NCI-H2107 (cell line): ENCODE results near the gene LRIT2.

Source experiments
- DNase-seq: peaks from one replicate; lab custom pipeline; 2025; lab: John Stamatoyannopoulos, UW

The LRIT2 gene

DNA sequence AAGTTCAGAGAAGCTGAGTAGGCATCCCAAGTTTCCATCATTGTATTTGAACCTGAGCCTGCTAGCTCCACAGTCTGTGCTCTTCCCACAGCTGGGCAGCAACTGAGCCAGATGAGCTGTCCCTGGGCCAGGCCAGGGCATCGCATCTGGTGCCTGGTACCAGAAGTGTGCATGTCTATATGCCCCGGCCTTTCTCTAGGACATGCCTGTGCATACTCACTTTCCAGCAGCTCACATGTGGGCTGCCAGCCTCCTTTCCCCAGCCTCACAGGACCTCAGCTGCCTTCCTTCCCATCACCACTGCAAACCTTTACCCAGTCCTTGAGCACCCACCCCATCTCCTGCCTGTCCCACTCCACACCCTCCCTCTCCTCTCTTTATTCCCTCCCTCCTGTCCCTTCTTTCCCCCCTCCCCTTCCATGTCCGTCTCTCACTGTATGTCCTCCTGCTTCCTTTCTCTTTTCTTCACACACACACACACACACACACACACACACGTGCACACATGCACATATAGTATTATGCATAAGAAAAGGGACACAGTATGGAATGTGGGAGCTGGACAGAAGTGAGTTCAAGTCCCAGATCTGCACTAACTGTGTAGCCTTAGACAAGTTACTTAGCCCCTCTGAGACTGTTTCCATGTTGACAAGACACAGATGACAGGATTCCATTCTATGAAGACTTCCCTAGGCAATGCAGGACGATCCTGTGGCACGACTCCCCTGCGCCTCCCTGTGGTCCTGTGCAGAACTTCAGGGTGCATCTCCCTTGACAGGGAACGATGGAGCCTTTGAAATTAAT is 20.1 kb downstream of the LRIT2 start:
- DNase-seq: no peak

DNA sequence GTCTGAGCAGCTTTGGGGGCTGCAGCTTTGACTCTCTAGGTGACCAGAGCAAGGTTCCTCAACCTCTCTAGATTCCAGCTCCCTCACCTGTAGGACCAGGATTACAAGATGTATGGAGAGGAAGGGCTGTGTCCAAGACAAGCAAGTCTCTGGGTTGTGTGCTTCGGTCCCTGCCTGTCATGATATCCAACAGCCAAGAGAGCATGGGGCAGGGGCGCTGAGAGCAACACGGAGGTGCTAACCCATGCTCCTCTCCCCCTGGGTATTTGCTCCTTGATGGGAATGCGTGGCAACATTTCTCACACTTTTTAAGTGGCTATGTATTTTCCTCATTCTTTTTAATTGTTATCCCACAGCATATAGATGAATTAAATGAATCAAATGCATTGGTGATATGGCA is 20.7 kb downstream of the LRIT2 start:
- no peak for DNase-seq

DNA sequence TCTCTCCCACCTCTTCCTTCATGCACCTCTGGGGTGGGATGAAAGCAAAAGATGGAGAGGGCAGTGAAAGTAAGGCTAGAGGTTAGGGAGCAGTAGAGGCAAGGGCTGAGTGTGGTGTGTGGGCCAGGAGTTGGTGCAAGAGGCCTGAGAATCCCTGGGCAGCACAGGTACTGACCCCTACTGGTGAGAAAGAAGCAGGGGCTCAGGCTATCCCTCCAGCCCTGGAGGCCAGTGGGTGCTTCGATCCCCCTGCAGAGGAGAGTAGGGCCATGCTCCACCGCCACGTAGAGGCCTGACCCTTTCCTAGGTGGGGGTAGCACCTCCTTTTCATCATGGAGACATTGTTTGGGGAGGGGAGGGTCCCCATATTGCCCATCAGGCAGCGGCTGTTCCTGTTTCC is 21.2 kb downstream of the LRIT2 start:
- no peak for DNase-seq

DNA sequence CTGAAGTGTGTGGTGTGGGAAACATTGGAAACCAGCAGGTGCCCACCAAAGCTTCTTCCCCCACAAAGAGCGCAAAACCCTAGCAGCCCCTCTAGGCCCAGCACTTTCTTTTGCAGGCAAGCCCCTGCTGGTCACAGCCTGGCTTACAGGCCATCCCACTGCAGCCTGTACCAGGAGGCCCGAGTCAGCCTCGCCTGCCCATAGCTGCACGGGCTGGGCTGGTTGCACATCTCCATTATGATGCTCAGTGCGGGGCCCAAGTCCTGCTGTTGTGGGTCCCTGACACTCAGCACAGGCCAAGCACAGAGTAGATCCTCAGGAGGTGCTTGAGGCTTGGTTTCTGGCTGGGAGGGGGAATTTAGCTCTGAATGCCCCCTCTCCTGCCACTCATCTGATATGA is 23.0 kb downstream of the LRIT2 start:
- no peak for DNase-seq

DNA sequence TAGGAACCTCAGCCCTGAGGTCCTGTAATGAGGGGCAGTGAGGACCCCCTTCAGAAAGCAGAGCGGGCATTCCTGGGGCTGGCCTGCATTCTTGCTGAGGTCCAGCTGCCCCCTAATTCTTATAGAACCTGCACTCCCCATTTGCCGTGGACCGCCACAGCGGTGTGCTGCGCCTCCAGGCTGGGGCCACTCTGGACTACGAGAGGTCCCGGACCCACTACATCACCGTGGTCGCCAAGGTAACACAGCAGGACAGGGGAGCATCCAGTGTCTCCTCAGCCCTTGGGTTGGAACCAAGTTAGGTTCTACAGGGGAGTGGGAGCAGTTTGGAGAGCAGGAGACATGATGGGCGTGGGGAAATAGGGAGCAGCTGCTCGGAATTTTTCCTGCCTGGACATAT is 23.7 kb downstream of the LRIT2 start:
- no peak for DNase-seq

DNA sequence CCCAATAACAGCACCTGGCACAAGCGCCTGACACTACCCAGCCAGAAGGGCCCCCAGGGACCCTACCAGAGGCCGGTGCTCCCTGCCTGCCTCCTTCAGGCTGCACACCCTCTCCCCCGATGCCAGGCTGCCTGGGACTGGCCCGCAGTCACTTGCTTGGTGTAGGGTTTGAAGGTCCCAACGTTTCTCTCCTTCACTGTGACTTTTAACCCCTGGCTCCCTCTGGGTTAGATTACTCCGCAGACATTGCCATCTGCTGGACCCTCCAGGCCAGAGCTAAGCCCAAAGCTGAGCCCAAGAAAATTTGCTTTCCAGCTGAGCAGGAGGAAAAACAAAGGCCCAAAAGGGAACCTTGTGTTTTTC is 24.1 kb downstream of the LRIT2 start:
- DNase-seq: no peak

DNA sequence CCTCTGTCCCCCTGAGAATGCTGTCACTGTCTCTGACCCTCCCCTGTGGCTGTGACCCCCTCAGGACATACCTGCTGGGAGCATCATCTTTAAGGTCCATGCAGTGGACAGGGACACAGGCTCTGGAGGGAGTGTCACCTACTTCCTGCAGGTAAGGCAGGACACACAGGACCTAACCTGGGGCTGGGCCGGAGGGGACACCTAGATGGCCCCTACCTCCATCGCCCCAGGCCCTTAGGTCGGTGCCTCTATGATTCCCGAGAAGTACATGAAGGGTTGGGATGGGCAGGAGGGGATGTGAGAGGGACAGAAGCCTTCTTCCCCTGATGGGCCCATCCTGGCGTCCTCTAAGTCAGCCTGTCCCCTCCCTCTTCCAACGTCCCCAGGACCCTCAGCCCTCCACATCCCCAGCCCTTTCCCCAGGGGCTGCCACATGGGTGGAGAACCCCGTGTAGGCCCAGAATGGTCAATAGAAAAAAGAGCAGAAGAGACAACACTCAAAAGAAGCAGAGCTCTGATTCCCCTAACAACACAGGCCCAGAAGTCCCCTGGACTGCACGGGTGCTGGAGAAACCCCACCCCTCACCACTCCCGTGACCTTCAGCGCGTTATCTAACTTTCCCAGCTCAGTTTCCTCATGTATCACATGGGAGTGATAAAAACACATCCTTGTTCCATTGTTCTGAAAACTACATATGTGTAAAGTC is 24.7 kb downstream of the LRIT2 start:
- DNase-seq: no peak

DNA sequence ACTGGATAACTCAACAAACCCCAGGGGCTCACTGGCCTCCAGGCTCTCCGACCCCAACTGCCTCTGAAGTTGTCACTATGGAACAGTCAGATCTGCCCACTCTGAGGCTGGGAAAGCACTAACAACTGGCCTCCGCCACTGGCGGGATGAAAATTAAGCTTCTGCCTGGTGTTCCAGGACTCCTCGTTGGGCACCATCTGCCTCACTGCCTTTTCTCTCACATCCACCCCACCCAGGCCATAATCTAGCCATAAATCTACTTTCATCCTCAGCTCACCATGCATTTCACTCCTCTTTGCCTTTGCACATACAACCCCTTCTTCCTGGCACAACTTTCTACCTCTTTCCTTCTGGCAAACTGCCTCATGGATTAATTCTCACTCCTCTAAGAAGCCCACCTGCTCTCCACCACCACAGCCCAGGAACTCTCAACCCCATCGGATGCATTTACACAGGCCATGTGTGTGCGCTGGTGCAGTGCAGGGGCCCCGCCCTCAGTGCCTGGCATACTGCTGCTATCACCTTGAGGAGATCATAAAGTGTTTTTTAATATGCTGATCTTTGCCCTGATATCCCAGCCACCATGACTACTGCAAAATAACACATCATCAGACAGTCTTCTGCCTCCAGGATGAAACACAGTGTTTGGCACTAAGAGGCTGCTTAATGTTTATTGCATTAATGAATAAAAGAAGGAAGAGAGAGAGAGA is 27.0 kb downstream of the LRIT2 start:
- DNase-seq: no peak

DNA sequence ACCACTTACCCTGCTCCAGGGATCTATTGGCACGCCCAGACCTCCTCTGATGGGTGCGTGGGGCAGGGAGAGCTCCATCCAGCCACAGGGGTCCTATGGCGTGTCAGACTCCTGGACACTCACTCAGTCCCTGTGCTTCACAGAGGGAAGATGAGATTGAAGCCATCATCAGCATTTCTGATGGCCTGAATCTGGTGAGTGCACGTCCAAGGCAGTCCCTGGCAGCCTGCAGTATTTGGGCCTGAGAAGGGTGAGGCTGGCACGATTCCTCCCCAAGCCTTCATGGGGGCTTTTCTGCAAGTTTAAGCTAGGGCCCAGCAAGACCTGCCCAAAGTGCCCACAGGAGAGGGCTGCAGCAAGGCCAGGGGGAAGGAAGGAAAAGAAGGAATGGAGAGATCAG is 27.7 kb downstream of the LRIT2 start:
- no peak for DNase-seq

DNA sequence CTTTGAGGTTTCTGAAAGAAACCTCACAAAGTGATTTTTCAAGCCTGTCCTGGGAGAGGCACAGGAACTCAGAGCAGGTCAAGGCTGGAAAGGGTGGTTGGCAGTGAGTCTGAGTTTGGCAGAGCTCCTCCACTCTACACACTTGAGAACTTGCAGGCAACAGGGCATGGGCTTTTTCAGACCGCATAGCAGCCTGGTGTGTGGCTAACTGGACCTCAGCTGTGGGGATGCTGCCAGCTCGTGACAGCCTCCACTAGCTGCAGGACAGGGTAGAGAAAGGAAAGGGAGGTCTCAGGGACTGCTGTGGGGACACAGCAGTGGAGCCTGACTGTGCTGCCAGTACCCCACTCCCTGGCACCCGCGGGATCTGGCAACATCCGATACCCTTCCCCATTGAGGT is 28.4 kb downstream of the LRIT2 start:
- no peak for DNase-seq

DNA sequence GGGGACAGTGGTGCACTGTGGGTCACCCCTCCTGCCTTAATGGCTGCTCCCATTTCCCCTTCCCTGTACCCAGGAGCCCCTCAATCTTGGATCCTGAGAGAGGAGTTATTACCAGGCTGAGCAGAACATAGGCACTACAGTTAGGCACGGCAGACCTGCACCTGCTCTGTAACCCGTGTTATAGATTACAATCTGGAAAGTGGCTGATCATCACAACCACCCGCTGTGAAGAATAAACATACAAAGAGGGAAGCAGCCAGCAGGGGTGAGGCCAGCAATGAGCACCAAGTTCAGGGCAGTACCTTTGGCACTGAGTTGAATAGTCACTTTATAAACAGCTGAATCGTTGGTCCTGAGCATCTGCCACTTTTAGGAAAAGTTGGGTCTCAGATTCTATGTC is 29.3 kb downstream of the LRIT2 start:
- no peak for DNase-seq

DNA sequence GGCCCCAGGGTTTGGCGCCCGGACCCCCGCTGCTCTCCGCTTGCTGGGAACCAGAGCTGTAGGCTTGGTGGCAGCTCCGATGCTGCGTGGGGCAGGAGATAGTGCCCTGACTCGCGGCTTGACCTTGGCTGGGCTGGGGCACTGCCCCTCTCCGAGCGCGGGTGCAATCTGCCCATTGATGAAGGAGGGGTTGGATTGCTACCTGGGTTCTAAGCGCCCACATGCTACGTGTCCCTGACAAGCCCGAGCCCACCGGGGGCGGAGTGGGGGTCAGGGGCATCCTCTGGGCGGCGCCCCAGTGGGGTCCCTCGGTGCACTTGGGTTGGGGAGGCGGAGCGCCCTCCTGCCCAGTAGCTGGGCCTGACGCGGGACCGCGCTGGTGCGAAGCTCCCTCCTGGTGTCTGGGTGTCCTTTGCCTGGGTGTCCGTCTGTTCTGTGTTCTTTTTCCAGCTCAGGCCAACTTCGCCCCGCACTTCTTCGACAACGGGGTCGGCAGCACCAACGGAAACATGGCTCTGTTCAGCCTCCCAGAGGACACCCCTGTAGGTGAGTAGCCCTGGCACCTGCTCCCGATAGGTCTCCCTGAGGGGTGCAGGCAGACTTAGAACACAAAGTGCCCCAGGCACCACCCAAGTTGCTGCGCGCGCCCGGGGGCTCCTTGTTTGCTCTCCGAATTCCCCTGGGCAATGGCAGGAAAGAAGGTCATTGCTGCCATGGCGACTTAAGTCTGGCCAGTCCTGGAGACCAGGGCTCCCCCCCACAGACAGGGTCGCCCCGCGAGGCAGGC is 30.1 kb downstream of the LRIT2 start:
- DNase-seq: no peak

DNA sequence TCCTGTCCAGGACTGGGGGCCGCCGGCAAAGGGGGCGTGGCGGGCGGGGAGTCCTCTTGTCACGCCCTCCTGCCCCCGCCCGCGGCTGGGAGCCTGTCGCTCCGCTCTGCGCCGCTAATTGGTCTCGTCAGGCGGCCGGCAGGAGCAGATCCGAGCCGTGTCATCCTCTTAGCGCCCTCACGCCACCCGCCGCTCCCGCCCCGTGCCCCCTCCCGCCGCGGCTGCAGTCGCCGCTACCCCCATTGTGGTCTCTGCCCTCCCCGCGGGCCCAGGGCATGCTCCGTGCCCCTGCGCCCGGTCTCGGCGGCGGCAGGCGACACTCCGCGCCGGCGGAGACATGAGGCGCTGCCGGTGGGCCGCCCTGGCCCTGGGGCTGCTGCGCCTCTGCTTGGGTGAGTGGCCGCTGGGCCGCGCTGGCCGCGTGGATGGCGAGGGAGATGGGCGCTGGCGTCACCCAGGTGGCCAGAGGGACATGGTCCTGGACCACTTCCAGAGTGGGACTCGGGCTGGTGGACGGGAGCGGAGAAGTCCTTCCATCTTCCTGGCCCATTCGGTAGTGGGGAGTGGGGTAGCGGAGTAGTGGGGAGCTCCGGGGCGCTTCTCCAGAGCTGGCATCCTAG is 30.8 kb downstream of the LRIT2 start, which contains the start of gene CDHR1:
Gene CDHR1, plus strand, starts transcription at position 114 of the 620 bp plus-strand sequence. Its CDS starts 224 bp downstream, at position 338.
- no peak for DNase-seq

DNA sequence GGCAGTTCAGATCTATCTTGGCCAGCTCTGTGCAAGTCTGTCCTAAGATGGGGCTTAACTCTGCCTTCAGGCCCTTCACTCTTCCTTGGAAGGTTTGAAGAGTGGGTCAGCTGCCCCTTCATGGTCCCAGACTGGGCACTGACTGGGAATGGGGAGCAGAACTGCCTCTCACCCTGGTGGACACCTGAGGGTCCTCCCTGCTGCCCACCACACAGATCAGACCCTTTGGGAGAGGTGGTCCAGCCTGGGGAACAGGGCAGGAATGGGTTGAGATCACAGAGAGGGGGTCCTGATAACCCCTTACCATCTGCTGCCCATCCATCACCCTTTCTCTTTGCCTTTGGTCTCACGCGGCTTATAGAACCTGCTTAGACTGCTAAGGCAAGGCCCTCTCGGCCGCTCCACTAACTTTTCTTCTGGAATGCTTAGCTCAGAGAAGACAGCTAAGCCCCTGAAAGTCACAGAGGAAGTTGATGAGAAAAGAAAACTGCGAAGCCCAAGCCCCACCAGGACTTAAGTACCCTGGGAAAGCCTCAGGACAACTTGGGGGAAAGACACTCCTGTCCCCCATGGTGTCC is 31.4 kb downstream of the LRIT2 start:
- DNase-seq: no peak

DNA sequence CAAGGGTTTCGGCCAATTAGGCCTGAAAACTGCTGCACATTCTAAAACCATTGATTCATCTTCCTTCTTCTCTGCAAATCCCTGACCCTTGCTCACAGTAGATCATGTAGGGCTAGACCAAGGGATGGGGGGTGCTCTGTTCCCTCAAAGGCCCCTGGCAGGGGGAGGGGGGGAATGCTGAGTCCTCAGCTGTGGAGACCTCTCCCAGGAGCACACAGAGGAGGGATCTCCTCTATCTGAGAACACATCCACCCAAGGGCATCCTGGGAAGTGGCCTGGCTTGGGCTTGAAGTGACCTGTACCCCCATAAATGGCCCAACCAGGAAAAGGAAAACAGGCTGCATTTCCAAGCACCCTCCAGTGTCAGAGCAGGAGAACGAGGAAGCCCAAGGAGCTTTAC is 32.0 kb downstream of the LRIT2 start:
- DNase-seq: no peak

DNA sequence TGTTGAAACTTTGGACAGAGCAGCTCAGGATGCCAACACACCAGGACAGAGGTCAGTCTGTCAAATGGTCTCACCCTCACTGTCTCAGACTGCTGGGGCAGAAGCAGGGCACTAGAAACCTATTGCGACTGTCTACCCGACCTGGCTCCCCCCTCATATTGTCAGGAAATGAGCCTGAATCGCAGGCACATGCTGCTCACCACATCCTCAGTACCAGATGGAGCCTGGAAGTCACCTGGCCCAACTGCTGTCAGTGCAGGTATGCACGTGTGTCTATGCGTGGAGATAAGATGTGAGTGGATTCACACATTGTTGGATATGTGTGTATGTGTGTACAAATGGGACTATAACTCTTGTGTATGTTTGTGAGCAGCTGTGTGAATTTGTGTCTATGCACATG is 34.2 kb downstream of the LRIT2 start:
- no peak for DNase-seq

DNA sequence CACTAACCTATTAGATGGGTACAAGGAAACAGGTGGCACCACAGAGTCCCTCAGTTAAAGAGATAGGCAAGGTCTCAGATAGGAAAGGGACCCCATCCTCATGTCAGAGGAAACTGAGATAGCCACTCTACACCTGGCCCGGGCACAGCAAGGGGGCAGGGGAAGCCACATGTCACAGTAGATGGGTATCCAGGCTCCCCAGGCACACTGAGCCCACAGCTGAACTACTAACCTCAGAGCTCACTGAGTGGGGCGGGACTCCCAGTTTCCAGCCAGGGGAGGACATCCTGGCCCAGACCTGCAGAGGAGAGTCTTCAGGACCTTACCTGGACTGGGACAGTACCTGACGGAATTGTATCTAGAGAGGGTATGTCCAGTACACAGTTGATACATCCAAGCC is 34.7 kb downstream of the LRIT2 start:
- no peak for DNase-seq

DNA sequence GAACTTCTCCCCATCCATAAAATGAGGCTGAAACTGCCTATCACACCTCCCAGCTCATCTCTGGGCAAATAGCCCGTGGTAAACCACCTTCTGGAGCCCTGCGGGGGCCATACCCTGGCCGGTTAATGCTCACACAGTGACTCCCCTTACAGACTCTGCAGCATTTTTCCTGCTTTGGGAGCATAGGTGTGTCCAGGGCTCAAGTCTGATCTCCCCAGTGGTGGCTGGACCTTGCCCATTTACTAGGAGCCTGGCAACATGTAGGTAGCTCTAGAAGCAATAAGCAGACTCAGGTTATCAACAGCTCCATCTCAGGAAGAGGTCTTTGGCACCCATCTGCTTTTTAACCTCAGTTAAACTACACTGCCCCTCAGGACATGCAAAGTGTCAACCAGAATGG is 36.5 kb downstream of the LRIT2 start:
- DNase-seq: no peak

DNA sequence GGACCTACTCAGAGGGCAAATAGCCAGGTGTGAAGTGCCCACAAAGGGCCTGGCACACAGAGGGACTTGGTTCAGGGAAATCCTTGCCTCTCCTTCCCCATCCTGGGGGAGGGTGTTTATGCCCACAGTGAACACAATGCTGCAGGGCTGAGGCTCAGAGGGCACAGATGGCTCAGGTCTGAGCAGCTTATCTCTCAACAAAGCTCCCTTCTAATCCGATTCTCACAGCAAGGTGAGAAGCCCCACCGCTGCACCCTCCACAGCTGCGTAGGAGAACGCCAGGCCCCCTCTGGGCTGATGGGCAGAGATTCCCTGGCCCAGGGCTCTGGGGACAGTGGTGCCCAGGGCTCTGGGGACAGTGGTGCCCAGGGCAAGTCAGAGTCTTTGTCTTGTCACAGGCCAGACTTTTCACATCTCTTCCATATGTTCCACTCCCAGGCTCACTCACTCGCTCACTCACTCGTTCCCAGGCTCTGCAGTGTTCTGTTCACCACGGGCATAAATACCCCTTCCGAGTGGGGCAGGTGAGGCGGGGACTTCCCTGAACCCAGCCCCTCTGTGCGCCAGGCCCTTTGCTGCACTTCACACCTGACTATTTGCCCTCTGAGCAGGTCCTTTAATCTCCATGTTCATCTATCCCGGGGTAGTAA is 39.7 kb downstream of the LRIT2 start:
- DNase-seq: no peak

DNA sequence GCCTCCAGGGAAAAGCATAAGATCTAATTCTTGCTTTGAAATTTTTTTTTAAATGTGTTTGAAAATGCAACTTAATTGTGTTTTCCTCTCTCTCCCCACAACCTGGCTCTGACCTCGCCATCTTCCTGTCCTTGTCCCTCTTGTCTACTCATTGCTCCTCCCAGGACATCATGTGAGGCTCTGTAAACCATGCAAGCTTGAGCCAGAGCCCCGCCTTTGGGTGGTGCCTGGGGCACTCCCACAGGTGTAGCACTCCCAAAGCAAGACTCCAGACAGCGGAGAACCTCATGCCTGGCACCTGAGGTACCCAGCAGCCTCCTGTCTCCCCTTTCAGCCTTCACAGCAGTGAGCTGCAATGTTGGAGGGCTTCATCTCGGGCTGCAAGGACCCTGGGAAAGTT is 40.8 kb downstream of the LRIT2 start:
- no peak for DNase-seq

DNA sequence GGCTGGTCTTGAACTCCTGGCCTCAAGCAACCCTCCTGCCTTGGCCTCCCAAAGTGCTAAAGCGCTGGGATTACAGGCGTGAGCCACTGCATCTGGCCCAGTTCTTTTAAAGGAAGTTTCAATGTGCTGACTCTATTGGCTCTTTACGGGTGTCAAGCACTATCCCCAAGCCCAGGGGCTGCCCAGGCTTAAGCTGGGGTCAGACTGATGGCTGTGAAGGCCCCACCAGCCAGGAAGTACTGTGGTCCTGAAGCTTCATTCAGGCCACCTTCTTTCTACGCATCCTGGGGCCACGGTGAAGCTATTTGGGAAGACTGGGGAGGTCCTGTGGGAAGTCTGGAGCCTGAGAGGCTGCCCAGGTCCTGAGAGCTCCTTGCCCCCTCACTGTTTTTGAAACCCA is 43.7 kb downstream of the LRIT2 start:
- DNase-seq: no peak
